GM10266 (cell line): ENCODE results near the gene KBTBD7.

ENCODE experiments used
- DNase-seq: peaks from one replicate; pipeline ENCODE4 v3.0.0; 2012; ENCODE audit errors: extremely low spot score
- TF ChIP-seq, protein P1 (sequence below): IDR thresholded peaks from 2 replicates; pipeline ENCODE4 v1.5.1; 2012; ENCODE audit warnings: mild to moderate bottlenecking, low read depth; ENCODE audit not compliant: control insufficient read depth, insufficient read depth; ENCODE audit errors: missing control alignments

The KBTBD7 gene

DNA sequence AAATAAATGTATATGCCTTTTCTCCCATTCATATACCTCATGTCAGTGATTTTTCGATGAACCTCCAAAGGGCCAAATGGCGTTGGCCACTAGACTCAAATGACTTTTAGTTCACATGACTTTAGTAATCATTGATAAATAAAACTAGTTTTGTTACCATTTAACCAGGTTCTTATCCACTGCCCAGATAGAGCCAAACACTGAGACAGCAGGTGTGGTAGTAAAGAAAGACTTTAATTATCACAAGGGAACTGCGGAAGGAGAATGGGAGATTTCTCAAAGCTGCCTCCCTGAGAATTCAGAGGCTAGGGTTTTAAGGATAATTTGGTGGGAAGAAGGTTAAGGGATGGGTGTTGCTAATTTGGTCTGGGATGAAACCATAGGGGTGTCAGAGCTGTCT lies 42.4 kb downstream of the KBTBD7 start:
- TF ChIP-seq, protein P1, sequence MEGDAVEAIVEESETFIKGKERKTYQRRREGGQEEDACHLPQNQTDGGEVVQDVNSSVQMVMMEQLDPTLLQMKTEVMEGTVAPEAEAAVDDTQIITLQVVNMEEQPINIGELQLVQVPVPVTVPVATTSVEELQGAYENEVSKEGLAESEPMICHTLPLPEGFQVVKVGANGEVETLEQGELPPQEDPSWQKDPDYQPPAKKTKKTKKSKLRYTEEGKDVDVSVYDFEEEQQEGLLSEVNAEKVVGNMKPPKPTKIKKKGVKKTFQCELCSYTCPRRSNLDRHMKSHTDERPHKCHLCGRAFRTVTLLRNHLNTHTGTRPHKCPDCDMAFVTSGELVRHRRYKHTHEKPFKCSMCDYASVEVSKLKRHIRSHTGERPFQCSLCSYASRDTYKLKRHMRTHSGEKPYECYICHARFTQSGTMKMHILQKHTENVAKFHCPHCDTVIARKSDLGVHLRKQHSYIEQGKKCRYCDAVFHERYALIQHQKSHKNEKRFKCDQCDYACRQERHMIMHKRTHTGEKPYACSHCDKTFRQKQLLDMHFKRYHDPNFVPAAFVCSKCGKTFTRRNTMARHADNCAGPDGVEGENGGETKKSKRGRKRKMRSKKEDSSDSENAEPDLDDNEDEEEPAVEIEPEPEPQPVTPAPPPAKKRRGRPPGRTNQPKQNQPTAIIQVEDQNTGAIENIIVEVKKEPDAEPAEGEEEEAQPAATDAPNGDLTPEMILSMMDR, result no peak
- DNase-seq, result no peak

DNA sequence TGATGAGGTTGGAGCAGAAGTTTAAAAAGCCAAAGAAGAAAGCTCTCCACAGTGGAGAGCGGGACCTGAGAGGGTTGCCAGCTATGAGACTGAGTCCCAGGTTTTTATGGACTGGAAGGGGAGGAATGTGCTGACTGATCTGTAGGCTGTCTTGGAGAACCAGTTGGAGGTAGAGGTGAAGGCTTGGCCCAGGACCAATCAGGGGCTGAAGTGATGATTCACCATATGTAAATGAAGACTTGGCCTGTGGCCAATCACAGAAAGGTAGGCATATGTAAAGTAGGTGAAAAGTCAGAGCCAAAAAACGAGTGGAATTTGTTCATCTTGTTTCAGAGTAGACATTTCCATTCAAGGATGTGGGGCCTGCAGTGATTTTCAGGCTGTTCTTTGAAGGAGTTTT lies 44.3 kb downstream of the KBTBD7 start:
- TF ChIP-seq, protein P1, result no peak
- DNase-seq, result no peak

DNA sequence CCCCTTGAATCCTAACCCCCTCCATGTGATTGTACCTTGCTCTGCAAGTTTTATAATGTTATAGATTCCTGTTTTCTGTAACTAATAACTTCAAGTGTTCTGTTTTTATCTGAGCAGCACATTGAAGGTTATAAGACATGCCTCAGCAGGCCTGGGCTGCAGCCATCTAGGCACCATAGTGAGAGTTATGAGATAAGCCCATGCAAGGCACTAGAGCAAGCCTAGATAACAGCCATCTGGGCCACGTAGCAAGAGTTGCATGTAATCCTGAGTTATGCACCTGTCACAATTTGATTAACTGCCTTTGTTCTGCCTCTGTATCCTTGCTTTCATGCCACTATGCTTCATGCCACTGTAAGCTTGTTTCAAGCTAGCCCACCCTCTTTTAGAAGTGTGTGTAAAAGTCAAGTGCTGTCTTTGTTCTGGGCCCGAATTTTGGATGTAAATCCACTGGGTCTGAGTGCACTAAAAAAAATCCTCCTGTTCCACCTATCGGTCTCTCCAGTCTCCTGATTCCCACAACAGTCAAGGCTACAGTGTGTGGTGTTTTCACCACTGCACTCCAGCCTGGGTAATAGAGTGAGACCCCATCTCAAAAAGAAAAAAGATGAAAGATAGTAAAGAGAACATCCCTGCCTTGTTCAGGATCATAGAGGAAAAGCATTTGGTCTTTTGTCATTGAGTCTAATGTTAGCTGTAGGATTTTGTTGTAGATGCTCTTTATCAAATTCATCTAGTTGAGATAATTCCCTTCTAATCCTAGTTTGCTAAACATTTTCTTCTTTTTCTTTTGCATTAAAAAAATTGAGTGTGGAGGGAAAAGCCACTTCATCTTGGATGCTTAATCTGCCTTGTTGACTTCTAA lies 45.7 kb downstream of the KBTBD7 start:
- DNase-seq, result no peak
- TF ChIP-seq, protein P1, result no peak

DNA sequence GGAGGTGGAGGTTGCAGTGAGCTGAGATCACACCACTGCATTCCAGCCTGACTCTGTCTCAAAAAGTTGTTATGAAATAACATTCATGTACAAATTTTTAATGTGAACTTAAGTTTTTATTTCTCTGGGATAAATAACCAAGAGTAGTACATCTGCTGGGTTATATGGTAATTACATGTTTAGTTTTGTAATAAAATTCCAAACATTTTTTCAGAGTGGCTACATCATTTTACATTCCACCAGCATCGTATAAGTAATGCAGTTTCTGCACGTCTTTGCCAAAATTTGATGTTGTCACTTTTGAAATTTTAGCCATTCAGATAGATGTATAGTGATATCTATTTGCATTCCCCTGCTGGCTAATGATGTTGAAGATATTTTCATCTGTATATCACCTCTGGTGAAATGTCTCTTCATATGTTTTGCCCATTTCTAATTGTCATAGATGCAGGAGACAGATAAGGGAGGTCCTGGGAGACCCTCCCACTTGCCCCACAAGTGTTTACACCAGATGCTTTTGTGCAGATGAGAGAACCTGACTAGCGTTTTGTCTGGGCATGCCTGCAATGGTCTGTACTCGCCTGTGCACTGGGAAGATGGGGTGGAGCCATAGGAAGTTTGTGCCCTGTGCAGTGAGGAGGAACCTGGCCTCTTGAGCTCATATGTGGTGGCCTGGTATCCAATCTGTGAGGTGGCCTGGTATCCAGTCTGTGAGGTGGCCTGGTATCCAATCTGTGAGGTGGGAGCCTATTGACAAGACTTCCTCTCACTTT lies 49.0 kb downstream of the KBTBD7 start:
- TF ChIP-seq, protein P1, result no peak
- DNase-seq, result no peak

DNA sequence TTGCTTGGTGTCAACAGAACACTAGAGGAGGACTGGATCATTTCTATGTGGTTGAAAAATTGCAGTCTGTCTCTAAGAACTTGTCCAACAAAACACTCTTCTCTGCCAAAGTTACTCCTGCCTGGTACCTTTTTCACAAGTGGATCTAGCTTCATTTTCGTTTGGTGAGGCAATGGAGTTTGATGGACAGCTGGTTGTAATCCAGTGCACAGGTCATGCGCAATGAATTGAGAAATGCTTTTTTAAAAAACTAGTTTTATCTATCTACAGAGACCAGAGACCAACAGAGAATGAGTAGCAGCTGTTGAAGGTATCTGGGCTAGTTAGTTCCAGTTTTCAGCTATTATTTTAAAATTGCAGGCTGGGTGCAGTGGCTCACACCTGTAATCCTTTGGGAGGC lies 49.8 kb downstream of the KBTBD7 start:
- no peak for DNase-seq
- TF ChIP-seq, protein P1, result no peak
